Natural killer cell (primary cell): ENCODE results near the gene NAT14. TPM values are rescaled to one million over a fixed set of nuclear protein-coding genes. Genes with fewer than 3 reads are reported as not detected.

Experiments
- ATAC-seq, 3 donors: fragments of 150-1000 bp in 2 of 3; fragments of 200-7000 bp in 1 of 3; cut with Tn5 transposase; 1 replicate in 1 of 3; 2 replicates in 2 of 3; pipeline ENCODE4 v1.10.0; 2021; ENCODE audit warnings: mild to moderate bottlenecking in 2 of 3, moderate library complexity in 2 of 3
- DNase-seq, 2 donors: peaks; one replicate each; pipeline versions ENCODE4 v3.0.0 to v3.0.0-alpha.2; 2013 to 2021; ENCODE audit warnings: mixed read lengths in 1 of 2
- H3K27ac ChIP-seq: one replicate; pipeline ENCODE4 v1.5.1; 2013; ENCODE audit warnings: mild to moderate bottlenecking, low read length
- H3K27me3 ChIP-seq: one replicate; pipeline ENCODE4 v1.6.1; 2013; ENCODE audit warnings: low read length; ENCODE audit not compliant: control insufficient read depth, insufficient read depth
- H3K36me3 ChIP-seq: one replicate; pipeline ENCODE4 v1.6.1; 2013; ENCODE audit warnings: low read length; ENCODE audit not compliant: control insufficient read depth, insufficient read depth
- H3K4me1 ChIP-seq: one replicate; pipeline ENCODE4 v1.6.1; 2013; ENCODE audit warnings: low read length; ENCODE audit not compliant: control insufficient read depth, insufficient read depth
- H3K4me3 ChIP-seq: one replicate; pipeline ENCODE4 v1.5.1; 2013; ENCODE audit warnings: low read length
- H3K9me3 ChIP-seq: one replicate; pipeline ENCODE4 v1.6.1; 2013; ENCODE audit warnings: low read length; ENCODE audit not compliant: control insufficient read depth, insufficient read depth
- H3K27ac Mint-ChIP-seq, 2 donors: one replicate each; pipeline ENCODE4 v1.8.0; 2022; ENCODE audit warnings: mild to moderate bottlenecking in 2 of 2, mixed read lengths in 2 of 2, moderate library complexity in 1 of 2
- H3K27me3 Mint-ChIP-seq, 2 donors: one replicate each; pipeline ENCODE4 v1.8.0; 2022; ENCODE audit warnings: low read depth in 2 of 2, mixed read lengths in 2 of 2
- H3K36me3 Mint-ChIP-seq: one replicate; pipeline ENCODE4 v1.8.0; 2022; ENCODE audit warnings: mixed read lengths
- H3K4me1 Mint-ChIP-seq, 2 donors: one replicate each; pipeline ENCODE4 v1.8.0; 2022; ENCODE audit warnings: mixed read lengths in 2 of 2
- H3K4me3 Mint-ChIP-seq: one replicate; pipeline ENCODE4 v1.8.0; 2022; ENCODE audit warnings: mild to moderate bottlenecking, moderate library complexity, mixed read lengths
- H3K9me3 Mint-ChIP-seq, 2 donors: one replicate each; pipeline ENCODE4 v1.8.0; 2022; ENCODE audit warnings: mixed read lengths in 2 of 2
- WGBS: methylation state at CpG from one replicate; pipeline ENCODE4 v1.1.7; 2013; ENCODE audit warnings: missing lambda C conversion rate; ENCODE audit not compliant: insufficient coverage; 5-methylcytosine and 5-hydroxymethylcytosine counted together
- intact Hi-C: fragments of 100-400 bp; cut with micrococcal nuclease; formaldehyde crosslinking; loops from one replicate; pipeline ENCODE4 v1.14.2; 2022
- total RNA-seq, 4 donors: library from RNA; stranded (reverse); fragments of 120-200 nt in 1 of 4; gene quantifications; one replicate each; pipeline versions ENCODE4 v1.2.3 to v1.2.4, GENCODE V29; 2013 to 2022
- TF ChIP-seq, protein P1 (sequence below): fragments of 200-600 bp; IDR thresholded peaks from one replicate; pipeline ENCODE4 v1.8.0; 2022; ENCODE audit warnings: antibody characterized with exemption

The NAT14 gene
- total RNA-seq, 3 donors from 2014 or later (not counting 1 experiment from before 2014, with no cell fraction given), result 8.7 to 12.5 (median 8.8) TPM

GRCh38 chr19:55502197-55502952 is 17.4 kb downstream of the NAT14 start:
- TF ChIP-seq, protein P1, sequence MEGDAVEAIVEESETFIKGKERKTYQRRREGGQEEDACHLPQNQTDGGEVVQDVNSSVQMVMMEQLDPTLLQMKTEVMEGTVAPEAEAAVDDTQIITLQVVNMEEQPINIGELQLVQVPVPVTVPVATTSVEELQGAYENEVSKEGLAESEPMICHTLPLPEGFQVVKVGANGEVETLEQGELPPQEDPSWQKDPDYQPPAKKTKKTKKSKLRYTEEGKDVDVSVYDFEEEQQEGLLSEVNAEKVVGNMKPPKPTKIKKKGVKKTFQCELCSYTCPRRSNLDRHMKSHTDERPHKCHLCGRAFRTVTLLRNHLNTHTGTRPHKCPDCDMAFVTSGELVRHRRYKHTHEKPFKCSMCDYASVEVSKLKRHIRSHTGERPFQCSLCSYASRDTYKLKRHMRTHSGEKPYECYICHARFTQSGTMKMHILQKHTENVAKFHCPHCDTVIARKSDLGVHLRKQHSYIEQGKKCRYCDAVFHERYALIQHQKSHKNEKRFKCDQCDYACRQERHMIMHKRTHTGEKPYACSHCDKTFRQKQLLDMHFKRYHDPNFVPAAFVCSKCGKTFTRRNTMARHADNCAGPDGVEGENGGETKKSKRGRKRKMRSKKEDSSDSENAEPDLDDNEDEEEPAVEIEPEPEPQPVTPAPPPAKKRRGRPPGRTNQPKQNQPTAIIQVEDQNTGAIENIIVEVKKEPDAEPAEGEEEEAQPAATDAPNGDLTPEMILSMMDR, result no peak
- no peaks in the 10 kb centered on the region for H3K27me3 Mint-ChIP-seq
- no peaks in the 10 kb centered on the region for H3K36me3 Mint-ChIP-seq
- no peaks in the 10 kb centered on the region for H3K27me3 ChIP-seq
- peak overlapping the region; percentile 2 to 89 for H3K27ac Mint-ChIP-seq
- ATAC-seq (no peak), DNase-seq (no peak)
- no peaks in the 10 kb centered on the region for H3K9me3 ChIP-seq
- intact Hi-C loops, result loop anchor here (5.0 kb wide), 2 partner anchors 210 to 290 kb away; no protein-coding TSS in a partner anchor
- H3K27ac ChIP-seq, result no peak overlapping the region
- H3K4me1 ChIP-seq, result peaks cover 14% of the 10 kb centered on the region
- peak overlapping the region; percentile 14 for H3K4me3 Mint-ChIP-seq
- 90% methylated on average over 9 of the region's 9 CpGs for WGBS
- H3K9me3 Mint-ChIP-seq, result no peaks in the 10 kb centered on the region
- H3K4me1 Mint-ChIP-seq, result peaks cover 13 to 14% of the 10 kb centered on the region in 2 donors
- H3K36me3 ChIP-seq, result no peaks in the 10 kb centered on the region
- H3K4me3 ChIP-seq, result no peak overlapping the region

DNA sequence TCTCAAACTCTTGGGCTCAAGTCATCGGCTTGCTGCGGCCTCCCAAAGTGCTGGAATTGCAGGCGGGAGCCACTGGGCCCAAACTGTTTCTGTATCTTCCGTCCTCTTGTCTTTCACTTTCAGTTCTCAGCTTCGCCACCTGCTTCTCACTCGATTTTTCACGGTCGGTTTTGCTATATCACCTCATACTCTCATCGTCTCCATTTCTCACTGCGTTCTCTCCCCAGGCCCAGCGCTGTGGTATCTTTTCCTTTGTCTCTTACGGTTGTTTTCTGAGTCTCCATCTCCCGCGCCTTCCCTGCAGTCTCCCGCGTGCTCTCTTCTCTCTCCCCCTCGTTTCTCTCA is 18.1 kb downstream of the NAT14 start:
- Histone ChIP-seq H3K9me3 (no peaks in the 10 kb centered on the region), H3K36me3 (no peaks in the 10 kb centered on the region), H3K27me3 (no peaks in the 10 kb centered on the region), H3K27ac (peak overlapping the region; percentile 87), H3K4me3 (peak overlapping the region; percentile 54), H3K4me1 (peaks cover 14% of the 10 kb centered on the region)
- peak overlapping the region; percentile 95 for H3K4me3 Mint-ChIP-seq
- no peaks in the 10 kb centered on the region for H3K9me3 Mint-ChIP-seq
- intact Hi-C loops, result loop anchor here (5.0 kb wide), 2 partner anchors 211 to 291 kb away; no protein-coding TSS in a partner anchor
- H3K36me3 Mint-ChIP-seq, result no peaks in the 10 kb centered on the region
- H3K4me1 Mint-ChIP-seq, result peaks cover 13 to 14% of the 10 kb centered on the region in 2 donors
- ATAC-seq (no peak), DNase-seq (peak in 1 of 2 donors; percentile 47)
- WGBS, result 71% methylated on average over 17 of the region's 17 CpGs
- H3K27me3 Mint-ChIP-seq, result peaks cover 0 to 3% of the 10 kb centered on the region in 2 donors
- peak overlapping the region; percentile 89 to 90 for H3K27ac Mint-ChIP-seq
- TF ChIP-seq, protein P1, result no peak

- H3K9me3 Mint-ChIP-seq, result no peaks in the 10 kb centered on the region
- H3K36me3 Mint-ChIP-seq, result no peaks in the 10 kb centered on the region
- H3K27ac Mint-ChIP-seq, result peak overlapping the region; percentile 89 to 90
- H3K4me1 Mint-ChIP-seq, result peaks cover 13 to 14% of the 10 kb centered on the region in 2 donors
- peak; percentile 94 for ATAC-seq
- 10% methylated on average over 64 of the region's 64 CpGs for WGBS
- peak overlapping the region; percentile 95 for H3K4me3 Mint-ChIP-seq
- Histone ChIP-seq H3K9me3 (no peaks in the 10 kb centered on the region), H3K27me3 (no peaks in the 10 kb centered on the region), H3K4me1 (peaks cover 14% of the 10 kb centered on the region), H3K36me3 (no peaks in the 10 kb centered on the region), H3K4me3 (peak overlapping the region; percentile 54), H3K27ac (peak overlapping the region; percentile 87)
- peak; percentile 95 to 96 for DNase-seq
- intact Hi-C loops, result loop anchor here (1.0 to 5.0 kb wide), 4 partner anchors 37 to 362 kb away; no protein-coding TSS in a partner anchor
- H3K27me3 Mint-ChIP-seq, result peaks cover 0 to 3% of the 10 kb centered on the region in 2 donors
- TF ChIP-seq, protein P1, result peak; percentile 98
These were observed 18.7 kb downstream of the NAT14 start for GRCh38 chr19:55503502-55504251.
